GM21381 (cell line): ENCODE measurements around the gene KLHL40.

Source experiments
- ATAC-seq: cut with Tn5 transposase; IDR thresholded peaks from one replicate; pipeline ENCODE4 v1.9.1; 2021; ENCODE audit warnings: mild to moderate bottlenecking, moderate library complexity; ENCODE audit not compliant: unreplicated experiment

The KLHL40 gene

GRCh38 chr3:42688487-42689420 is 3.4 kb downstream of the KLHL40 start:
- no peak for ATAC-seq

- ATAC-seq = no peak
Measured at GRCh38 chr3:42689421-42690014, 4.2 kb downstream of the KLHL40 start.

GRCh38 chr3:42690191-42690590 is 4.9 kb downstream of the KLHL40 start:
- ATAC-seq = no peak

- ATAC-seq = no peak
Measured at GRCh38 chr3:42690766-42691680, 5.7 kb downstream of the KLHL40 start.

GRCh38 chr3:42691816-42692666 is 6.7 kb downstream of the KLHL40 start:
- ATAC-seq = no peak

- no peak for ATAC-seq
Measured at GRCh38 chr3:42692667-42693529, 7.6 kb downstream of the KLHL40 start.

- ATAC-seq = no peak
Measured at GRCh38 chr3:42693530-42693930, 8.2 kb downstream of the KLHL40 start.

- ATAC-seq = no peak
Measured at GRCh38 chr3:42694366-42694765, 9.0 kb downstream of the KLHL40 start.

- no peak for ATAC-seq
Measured at GRCh38 chr3:42696356-42697288, 11.3 kb downstream of the KLHL40 start.

GRCh38 chr3:42697289-42698051 is 12.1 kb downstream of the KLHL40 start:
- no peak for ATAC-seq

- ATAC-seq = no peak
Measured at GRCh38 chr3:42698216-42698910, 13.0 kb downstream of the KLHL40 start.

GRCh38 chr3:42698911-42699230 is 13.5 kb downstream of the KLHL40 start:
- no peak for ATAC-seq

- ATAC-seq = no peak
Measured at GRCh38 chr3:42699511-42699971, 14.2 kb downstream of the KLHL40 start.

- ATAC-seq = no peak
Measured at GRCh38 chr3:42700366-42701288, 15.3 kb downstream of the KLHL40 start.

GRCh38 chr3:42701371-42702065 is 16.2 kb downstream of the KLHL40 start:
- ATAC-seq = no peak
